ENCODE results near the gene KRT6A. TPM values are rescaled to one million over a fixed set of nuclear protein-coding genes. Genes with fewer than 3 reads are reported as not detected.

KRT6A gene
- total and polyA plus RNA-seq, 2 donors (not counting 1 experiment from before 2014, with no cell fraction given), result 41.1 TPM; not detected in 1

GRCh38 chr12:52464897-52465296 is 28.2 kb downstream of the KRT6A start:
- no peak overlapping the region for H3K4me2 ChIP-seq (ENCODE audit: extremely low read depth, insufficient read depth, low read length)
- H3K36me3 ChIP-seq (ENCODE audit: control insufficient read depth, insufficient read depth, low read length), result no peaks in the 10 kb centered on the region

GRCh38 chr12:52461693-52462092 is 31.4 kb downstream of the KRT6A start:
- DNase-seq (ENCODE audit: low read depth in 2 of 2), result no peak
- Histone ChIP-seq H3K27me3 (ENCODE audit: control insufficient read depth, insufficient read depth, low read length) (no peaks in the 10 kb centered on the region), H3K9me3 (ENCODE audit: control insufficient read depth, insufficient read depth, low read depth, low read length) (no peaks in the 10 kb centered on the region), H3K27ac (ENCODE audit: insufficient read depth, low read length) (no peak overlapping the region), H2AFZ (ENCODE audit: low read length) (no peak overlapping the region), H3K4me3 (replicated peaks in 1 of 4; ENCODE audit: control extremely low read depth in 1 of 4, insufficient read depth in 1 of 4, low read depth in 3 of 4, low read length in 4 of 4) (no peak overlapping the region), H3K36me3 (ENCODE audit: control insufficient read depth, insufficient read depth, low read length) (no peaks in the 10 kb centered on the region), H4K20me1 (ENCODE audit: control insufficient read depth, extremely low read depth, insufficient read depth, low read length) (no peaks in the 10 kb centered on the region), H3K4me1 (ENCODE audit: control insufficient read depth, extremely low read depth, insufficient read depth, low read length) (no peaks in the 10 kb centered on the region), H3K79me2 (ENCODE audit: control insufficient read depth, insufficient read depth, low read length) (no peaks in the 10 kb centered on the region), H3K9ac (ENCODE audit: insufficient read depth, low read length) (no peak overlapping the region), H3K4me2 (ENCODE audit: extremely low read depth, insufficient read depth, low read length) (no peak overlapping the region)
- no peak for TF ChIP-seq EZH2 (IDR thresholded peaks at IDR 0.05; ENCODE audit: low read length, missing control alignments)
- TF ChIP-seq CTCF (conservative IDR thresholded peaks at IDR 0.05 in 1 of 2, IDR thresholded peaks at IDR 0.05 in 1 of 2; ENCODE audit: low read depth in 1 of 2, low read length in 2 of 2), result no peak

More at GRCh38 chr12:52464897-52465296, 28.2 kb downstream of the KRT6A start:
- no peaks in the 10 kb centered on the region for H4K20me1 ChIP-seq (ENCODE audit: control insufficient read depth, extremely low read depth, insufficient read depth, low read length)
- no peaks in the 10 kb centered on the region for H3K9me3 ChIP-seq (ENCODE audit: control insufficient read depth, insufficient read depth, low read depth, low read length)
- H3K4me1 ChIP-seq (ENCODE audit: control insufficient read depth, extremely low read depth, insufficient read depth, low read length), result no peaks in the 10 kb centered on the region
- DNase-seq (ENCODE audit: low read depth in 2 of 2), result no peak
- no peak overlapping the region for H3K27ac ChIP-seq (ENCODE audit: insufficient read depth, low read length)
- H3K9ac ChIP-seq (ENCODE audit: insufficient read depth, low read length), result no peak overlapping the region
- H3K79me2 ChIP-seq (ENCODE audit: control insufficient read depth, insufficient read depth, low read length), result no peaks in the 10 kb centered on the region
- H2AFZ ChIP-seq (ENCODE audit: low read length), result no peak overlapping the region
- H3K4me3 ChIP-seq (replicated peaks in 1 of 4; ENCODE audit: control extremely low read depth in 1 of 4, insufficient read depth in 1 of 4, low read depth in 3 of 4, low read length in 4 of 4), result no peak overlapping the region
- TF ChIP-seq CTCF (conservative IDR thresholded peaks at IDR 0.05 in 1 of 2, IDR thresholded peaks at IDR 0.05 in 1 of 2; ENCODE audit: low read depth in 1 of 2, low read length in 2 of 2) (no peak), EZH2 (IDR thresholded peaks at IDR 0.05; ENCODE audit: low read length, missing control alignments) (no peak)
- H3K27me3 ChIP-seq (ENCODE audit: control insufficient read depth, insufficient read depth, low read length), result no peaks in the 10 kb centered on the region

GRCh38 chr12:52458861-52459260 is 34.2 kb downstream of the KRT6A start:
- H2AFZ ChIP-seq (ENCODE audit: low read length), result no peak overlapping the region
- no peaks in the 10 kb centered on the region for H4K20me1 ChIP-seq (ENCODE audit: control insufficient read depth, extremely low read depth, insufficient read depth, low read length)
- no peaks in the 10 kb centered on the region for H3K4me1 ChIP-seq (ENCODE audit: control insufficient read depth, extremely low read depth, insufficient read depth, low read length)
- no peaks in the 10 kb centered on the region for H3K27me3 ChIP-seq (ENCODE audit: control insufficient read depth, insufficient read depth, low read length)
- H3K9me3 ChIP-seq (ENCODE audit: control insufficient read depth, insufficient read depth, low read depth, low read length), result no peaks in the 10 kb centered on the region
- H3K27ac ChIP-seq (ENCODE audit: insufficient read depth, low read length), result no peak overlapping the region
- no peak overlapping the region for H3K4me3 ChIP-seq (replicated peaks in 1 of 4; ENCODE audit: control extremely low read depth in 1 of 4, insufficient read depth in 1 of 4, low read depth in 3 of 4, low read length in 4 of 4)
- TF ChIP-seq CTCF (conservative IDR thresholded peaks at IDR 0.05 in 1 of 2, IDR thresholded peaks at IDR 0.05 in 1 of 2; ENCODE audit: low read depth in 1 of 2, low read length in 2 of 2) (no peak), EZH2 (IDR thresholded peaks at IDR 0.05; ENCODE audit: low read length, missing control alignments) (no peak)
- no peaks in the 10 kb centered on the region for H3K36me3 ChIP-seq (ENCODE audit: control insufficient read depth, insufficient read depth, low read length)
- H3K79me2 ChIP-seq (ENCODE audit: control insufficient read depth, insufficient read depth, low read length), result no peaks in the 10 kb centered on the region
- no peak overlapping the region for H3K9ac ChIP-seq (ENCODE audit: insufficient read depth, low read length)
- no peak for DNase-seq (ENCODE audit: low read depth in 2 of 2)
- H3K4me2 ChIP-seq (ENCODE audit: extremely low read depth, insufficient read depth, low read length), result no peak overlapping the region
